ENCODE measurements around the gene IFIT1.
"Not testable (repeated sequence)": the region's sequence is repeated elsewhere in the genome, so short reads cannot be mapped to it uniquely, and the experiment has no call there.

Gene IFIT1

GRCh38 chr10:89391907-89392756 is at the start of gene IFIT1:
IFIT1 (plus strand) TSS chr10:89392623; CDS start chr10:89392713, 90 bp downstream.
- peak in 41 of 58 donors; percentile 11 to 92 (median 48) for DNase-seq

- DNase-seq: no peak
These were observed 49.2 kb upstream of the IFIT1 start for GRCh38 chr10:89343089-89343767.

- no peak for DNase-seq
These were observed 48.3 kb upstream of the IFIT1 start for GRCh38 chr10:89344156-89344555.

GRCh38 chr10:89345367-89346000 is 46.9 kb upstream of the IFIT1 start:
- DNase-seq: no peak

GRCh38 chr10:89346405-89347254 is 45.8 kb upstream of the IFIT1 start:
- DNase-seq: no peak

- peak in 3 of 58 donors; percentile 20 to 31 (median 25) for DNase-seq
These were observed 44.5 kb upstream of the IFIT1 start for GRCh38 chr10:89347701-89348457.

GRCh38 chr10:89348481-89348880 is 43.9 kb upstream of the IFIT1 start:
- no peak for DNase-seq

GRCh38 chr10:89348975-89349374 is 43.4 kb upstream of the IFIT1 start:
- DNase-seq: no peak

- not testable (repeated sequence) for DNase-seq
These were observed 41.6 kb upstream of the IFIT1 start for GRCh38 chr10:89350631-89351315.

- peak in 1 of 58 donors; percentile 21 for DNase-seq
These were observed 41.0 kb upstream of the IFIT1 start for GRCh38 chr10:89351412-89351779.

GRCh38 chr10:89351780-89352597 is 40.4 kb upstream of the IFIT1 start:
- no peak for DNase-seq

- DNase-seq: no peak
These were observed 39.6 kb upstream of the IFIT1 start for GRCh38 chr10:89352802-89353201.

GRCh38 chr10:89355394-89355931 is 37.0 kb upstream of the IFIT1 start:
- DNase-seq: no peak

- no peak for DNase-seq
These were observed 35.3 kb upstream of the IFIT1 start for GRCh38 chr10:89357096-89357495.

GRCh38 chr10:89357975-89358374 is 34.4 kb upstream of the IFIT1 start:
- DNase-seq: no peak

GRCh38 chr10:89360157-89360556 is 32.3 kb upstream of the IFIT1 start:
- no peak for DNase-seq

- no peak for DNase-seq
These were observed 29.5 kb upstream of the IFIT1 start for GRCh38 chr10:89362929-89363328.

GRCh38 chr10:89363729-89364442 is 28.5 kb upstream of the IFIT1 start:
- no peak for DNase-seq
